GM04503 (cell line): ENCODE results near the gene GLYATL2.

Source experiments
- DNase-seq: peaks from one replicate; pipeline ENCODE4 v3.0.0-alpha.2; 2012; ENCODE audit warnings: low read depth

GLYATL2 gene

GRCh38 chr11:58796333-58796732 is 48.2 kb downstream of the GLYATL2 start:
- DNase-seq, result no peak

GRCh38 chr11:58788355-58789023 is 56.0 kb downstream of the GLYATL2 start:
- DNase-seq, result no peak

- DNase-seq, result no peak
Observed at GRCh38 chr11:58787903-58788302, 56.6 kb downstream of the GLYATL2 start.

- no peak for DNase-seq
Observed at GRCh38 chr11:58786693-58787092, 57.8 kb downstream of the GLYATL2 start.

GRCh38 chr11:58784995-58785394 is 59.5 kb downstream of the GLYATL2 start:
- no peak for DNase-seq
